Spinal cord (tissue), 10 donors: ENCODE results near the gene LRRFIP1. TPM values are rescaled to one million over a fixed set of nuclear protein-coding genes. Genes with fewer than 3 reads are reported as not detected.
"Not testable (repeated sequence)": the region's sequence is repeated elsewhere in the genome, so short reads cannot be mapped to it uniquely, and the experiment has no call there.

Experiments
- DNase-seq, 6 donors: peaks; one replicate each; pipeline versions ENCODE4 v3.0.0 to v3.0.0-alpha.2; 2013 to 2015; ENCODE audit warnings: low spot score in 6 of 6, low read depth in 4 of 6
- H3K27ac ChIP-seq: one replicate; pipeline ENCODE4 v1.5.1; 2013; ENCODE audit warnings: low read depth, low read length, control low read depth
- H3K27me3 ChIP-seq: one replicate; pipeline ENCODE4 v1.6.1; 2013; ENCODE audit warnings: low read length; ENCODE audit not compliant: control insufficient read depth, insufficient read depth
- H3K36me3 ChIP-seq: one replicate; pipeline ENCODE4 v1.6.1; 2013; ENCODE audit warnings: low read length; ENCODE audit not compliant: control insufficient read depth, insufficient read depth
- H3K4me1 ChIP-seq: one replicate; pipeline ENCODE4 v1.6.1; 2013; ENCODE audit warnings: low read length; ENCODE audit not compliant: control insufficient read depth, insufficient read depth
- H3K4me3 ChIP-seq: one replicate; pipeline ENCODE4 v1.5.1; 2013; ENCODE audit warnings: low read depth, low read length, control low read depth
- H3K9me3 ChIP-seq: one replicate; pipeline ENCODE4 v1.6.1; 2013; ENCODE audit warnings: low read length; ENCODE audit not compliant: control insufficient read depth, insufficient read depth
- WGBS: methylation state at CpG from one replicate; pipeline ENCODE4 v1.1.5; 2013; ENCODE audit warnings: missing lambda C conversion rate; ENCODE audit not compliant: insufficient coverage; 5-methylcytosine and 5-hydroxymethylcytosine counted together
- polyA plus RNA-seq, 2 donors: library from polyadenylated mRNA; unstranded; fragments of 120-200 nt; gene quantifications; one replicate each; pipeline ENCODE4 v1.2.1, GENCODE V29; 2013; ENCODE audit not compliant: insufficient read length in 2 of 2
- total RNA-seq, 2 donors: library from RNA; depleted of rRNA in 1 of 2; stranded (reverse); fragments of 120-200 nt in 1 of 2; fragments of >200 nt in 1 of 2; gene quantifications; one replicate each; pipeline versions ENCODE4 v1.2.3 to v1.2.4, GENCODE V29; 2013 to 2014
- donor health status: healthy.

Gene LRRFIP1
- total and polyA plus RNA-seq, 4 donors = 36.5 to 56.1 (median 55.2) TPM

- WGBS = 58% methylated on average over 6 of the region's 7 CpGs
Measured at GRCh38 chr2:237682151-237682550, 54.8 kb downstream of the LRRFIP1 start.

DNA sequence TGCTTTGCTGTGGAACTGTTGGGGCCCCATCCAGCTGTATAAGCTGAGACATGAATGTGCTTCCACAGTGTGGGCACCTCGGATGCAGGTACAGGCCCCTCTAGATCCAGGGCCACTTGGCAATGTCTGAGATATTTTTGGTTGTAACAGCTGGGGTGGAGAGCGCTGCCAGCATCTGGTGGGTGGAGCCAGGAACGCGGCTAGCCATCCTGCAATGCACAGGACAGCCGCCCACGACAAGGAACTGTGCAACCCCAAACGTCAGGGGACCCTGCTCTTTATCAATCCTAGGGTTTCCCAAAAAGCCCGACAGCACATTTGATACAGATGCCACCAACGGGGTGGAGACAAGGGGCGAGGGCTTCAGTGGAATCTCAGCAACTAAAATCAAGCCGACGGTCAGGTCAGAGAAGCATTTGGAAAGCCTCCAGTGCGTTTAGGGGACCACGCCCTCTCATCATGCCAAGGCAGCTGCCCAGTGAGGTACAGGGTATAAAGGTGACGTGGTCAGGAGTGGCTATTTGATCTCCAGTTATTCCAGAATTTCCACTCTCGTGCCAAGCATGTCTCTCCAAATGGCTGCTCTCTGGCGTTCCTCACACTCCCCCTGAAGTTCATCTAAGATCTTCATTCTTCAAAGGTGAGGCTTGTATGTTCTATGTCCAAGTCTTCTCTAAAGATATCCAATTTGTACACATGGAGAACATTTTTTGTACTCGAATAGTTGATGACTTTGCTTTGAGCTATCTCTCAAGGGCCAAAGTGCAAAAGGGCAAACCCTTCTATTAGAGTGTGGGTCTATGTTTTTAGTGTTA, 55.7 kb downstream of the LRRFIP1 start:
- WGBS = 90% methylated on average over 17 of the region's 18 CpGs
- no peak overlapping the region for H3K27ac ChIP-seq

More at GRCh38 chr2:237682151-237682550, 54.8 kb downstream of the LRRFIP1 start:
- no peak overlapping the region for H3K4me3 ChIP-seq
- no peak for DNase-seq
- no peaks in the 10 kb centered on the region for H3K9me3 ChIP-seq
- no peaks in the 10 kb centered on the region for H3K4me1 ChIP-seq
- H3K36me3 ChIP-seq = peaks cover 6% of the 10 kb centered on the region
- no peaks in the 10 kb centered on the region for H3K27me3 ChIP-seq
- no peak overlapping the region for H3K27ac ChIP-seq

DNA sequence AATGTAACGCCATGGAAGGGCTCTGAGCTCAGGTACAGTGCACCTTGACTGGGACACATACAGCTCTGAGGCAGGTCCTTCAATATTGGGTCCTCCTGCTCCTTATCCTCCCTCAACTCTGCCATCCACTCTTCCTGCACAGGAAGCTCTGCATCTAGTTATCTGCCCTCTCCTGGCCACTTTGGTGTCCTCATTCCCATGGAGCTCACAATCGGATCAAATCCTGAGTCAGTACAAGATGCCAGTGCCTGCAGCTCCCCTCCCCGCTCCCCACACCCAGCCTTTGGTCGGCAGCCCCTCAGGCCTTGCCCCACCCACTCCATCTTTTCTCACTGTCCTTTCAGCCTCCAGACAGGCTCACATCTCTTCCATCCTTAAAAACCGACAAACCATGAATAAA, 58.0 kb downstream of the LRRFIP1 start:
- H3K4me1 ChIP-seq = peaks cover 8% of the 10 kb centered on the region
- H3K4me3 ChIP-seq = no peak overlapping the region
- WGBS = 53% methylated on average over 5 of the region's 5 CpGs
- no peak overlapping the region for H3K27ac ChIP-seq
- H3K27me3 ChIP-seq = no peaks in the 10 kb centered on the region
- no peaks in the 10 kb centered on the region for H3K9me3 ChIP-seq
- peaks cover 6% of the 10 kb centered on the region for H3K36me3 ChIP-seq
- no peak for DNase-seq

More for the DNA sequence above, 55.7 kb downstream of the LRRFIP1 start:
- peaks cover 3% of the 10 kb centered on the region for H3K4me1 ChIP-seq
- no peak for DNase-seq
- no peaks in the 10 kb centered on the region for H3K27me3 ChIP-seq
- H3K9me3 ChIP-seq = no peaks in the 10 kb centered on the region
- H3K4me3 ChIP-seq = no peak overlapping the region
- peaks cover 6% of the 10 kb centered on the region for H3K36me3 ChIP-seq

GRCh38 chr2:237686659-237687136, 59.3 kb downstream of the LRRFIP1 start:
- H3K4me1 ChIP-seq = peaks cover 18% of the 10 kb centered on the region
- no peaks in the 10 kb centered on the region for H3K27me3 ChIP-seq
- no peak overlapping the region for H3K27ac ChIP-seq
- no peak overlapping the region for H3K4me3 ChIP-seq
- 89% methylated on average over 11 of the region's 11 CpGs for WGBS
- DNase-seq = no peak
- no peaks in the 10 kb centered on the region for H3K9me3 ChIP-seq
- peaks cover 6% of the 10 kb centered on the region for H3K36me3 ChIP-seq

DNA sequence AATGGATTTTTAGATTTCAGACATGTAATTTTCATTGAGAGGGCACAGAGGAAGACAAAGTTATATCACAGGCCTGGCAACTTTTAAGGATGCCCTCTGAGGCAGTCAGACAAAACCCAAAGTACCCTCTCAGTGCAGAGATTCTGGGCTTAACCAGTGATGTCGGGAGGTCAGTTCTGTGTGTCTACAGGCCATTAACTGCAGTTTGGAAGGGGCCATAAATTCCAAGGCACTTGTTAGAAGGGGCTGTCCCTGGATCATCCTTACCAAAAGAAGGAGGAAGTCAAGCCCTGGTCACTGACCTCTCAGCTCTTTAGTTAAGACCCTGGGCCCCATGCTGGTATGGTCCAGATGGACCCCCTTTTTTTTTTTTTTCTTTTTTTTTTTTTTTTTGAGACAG, 60.7 kb downstream of the LRRFIP1 start:
- H3K9me3 ChIP-seq = no peaks in the 10 kb centered on the region
- H3K4me3 ChIP-seq = no peak overlapping the region
- no peak for DNase-seq
- peaks cover 2% of the 10 kb centered on the region for H3K27me3 ChIP-seq
- peaks cover 1% of the 10 kb centered on the region for H3K36me3 ChIP-seq
- H3K4me1 ChIP-seq = peaks cover 26% of the 10 kb centered on the region
- WGBS = no CpG with 5 or more reads among the region's 1 CpG
- H3K27ac ChIP-seq = no peak overlapping the region

GRCh38 chr2:237688541-237688940, 61.2 kb downstream of the LRRFIP1 start:
- no CpG with 5 or more reads among the region's 6 CpGs for WGBS
- H3K27me3 ChIP-seq, DNase-seq, H3K36me3 ChIP-seq, H3K27ac ChIP-seq, H3K9me3 ChIP-seq, H3K4me3 ChIP-seq: not testable (repeated sequence)
- H3K4me1 ChIP-seq = peaks cover 29% of the 10 kb centered on the region

GRCh38 chr2:237689336-237690131, 62.1 kb downstream of the LRRFIP1 start:
- peaks cover 6% of the 10 kb centered on the region for H3K27me3 ChIP-seq
- H3K36me3 ChIP-seq = no peaks in the 10 kb centered on the region
- no peak for DNase-seq
- WGBS = 65% methylated on average over 5 of the region's 6 CpGs
- peaks cover 34% of the 10 kb centered on the region for H3K4me1 ChIP-seq
- H3K9me3 ChIP-seq = no peaks in the 10 kb centered on the region
- no peak overlapping the region for H3K4me3 ChIP-seq
- H3K27ac ChIP-seq = no peak overlapping the region

DNA sequence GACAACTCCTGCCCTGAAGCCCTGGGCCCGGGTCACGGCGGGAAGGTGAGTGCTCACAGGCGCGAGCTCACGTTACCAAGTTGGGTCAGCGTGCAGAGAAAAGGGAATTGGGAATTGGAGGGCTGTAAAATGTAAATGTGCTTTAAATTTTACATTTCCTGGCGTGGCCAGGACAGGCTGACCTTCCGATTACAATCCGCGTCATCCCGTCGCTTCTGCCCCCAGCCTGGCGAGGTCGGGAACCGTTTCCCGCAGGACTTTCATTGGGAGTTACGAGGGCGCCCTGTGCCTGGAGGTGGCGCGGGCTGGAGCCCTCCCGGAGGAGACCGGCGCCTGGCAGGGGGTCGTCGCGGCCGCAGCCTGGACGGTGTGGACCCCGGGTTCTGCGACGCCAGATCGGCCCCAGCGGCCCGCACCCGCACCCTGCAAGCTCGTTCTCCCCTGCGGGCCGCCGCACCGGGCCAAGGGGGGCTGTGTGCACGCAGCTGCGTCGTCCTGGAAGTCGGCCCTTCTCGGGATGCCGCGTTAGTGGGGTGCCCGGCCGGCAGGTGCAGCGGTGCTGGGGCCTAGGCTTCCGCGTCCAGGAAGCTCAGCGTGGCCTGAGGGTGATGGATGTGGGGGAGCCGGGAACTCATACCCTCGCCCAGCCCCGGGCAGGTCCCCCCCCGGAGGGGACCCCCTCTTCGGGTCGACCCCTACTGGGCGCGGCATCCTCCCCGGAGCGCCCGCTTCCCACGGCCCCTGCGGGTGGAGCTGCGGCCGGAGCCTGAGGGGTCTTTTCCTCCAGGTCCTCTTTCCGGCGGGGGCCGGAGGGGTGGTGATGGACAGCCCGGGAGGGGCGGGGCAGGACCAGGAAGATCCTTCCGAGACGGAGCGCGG, 63.9 kb downstream of the LRRFIP1 start:
- no peak for DNase-seq
- Histone ChIP-seq H3K4me1 (peaks cover 39% of the 10 kb centered on the region), H3K36me3 (no peaks in the 10 kb centered on the region), H3K4me3 (peak overlapping the region; percentile 60), H3K27me3 (peaks cover 6% of the 10 kb centered on the region), H3K27ac (peak overlapping the region; percentile 55), H3K9me3 (no peaks in the 10 kb centered on the region)
- WGBS = 14% methylated on average over 64 of the region's 78 CpGs
